Peyer's patch (tissue), 4 donors: ENCODE results near the gene POLR1A. TPM values are rescaled to one million over a fixed set of nuclear protein-coding genes. Genes with fewer than 3 reads are reported as not detected.

Experiments
- DNase-seq, 3 donors: peaks; one replicate each; pipeline ENCODE4 v3.0.0-alpha.2; 2017 to 2019
- H3K27ac ChIP-seq, 4 donors: fragments of 200-600 bp; sonication (generic); one replicate each; pipeline ENCODE4 v1.5.1; 2016 to 2019
- H3K27me3 ChIP-seq, 2 donors: fragments of 200-600 bp; sonication (generic); one replicate each; pipeline ENCODE4 v1.5.1; 2019
- H3K36me3 ChIP-seq, 3 donors: fragments of 200-600 bp; sonication (generic); one replicate each; pipeline ENCODE4 v1.5.1; 2016 to 2019
- H3K4me1 ChIP-seq, 4 donors: fragments of 200-600 bp; sonication (generic); one replicate each; pipeline ENCODE4 v1.5.1; 2016 to 2019
- H3K4me3 ChIP-seq, 4 donors: fragments of 200-600 bp; sonication (generic); 1 replicate in 3 of 4; 2 replicates in 1 of 4; pipeline ENCODE4 v1.5.1; 2016 to 2019; ENCODE audit warnings: mild to moderate bottlenecking in 1 of 4
- H3K9me3 ChIP-seq, 4 donors: fragments of 200-600 bp; sonication (generic); one replicate each; pipeline ENCODE4 v1.5.1; 2016 to 2019; ENCODE audit warnings: mild to moderate bottlenecking in 1 of 4
- CTCF ChIP-seq, 6 experiments: fragments of 450-650 bp in 4 of 6; fragments of 200-600 bp in 2 of 6; sonication (generic) in 1 of 6; IDR thresholded peaks; one replicate each; pipeline ENCODE4 v1.5.1; 2017 to 2019; ENCODE audit warnings: antibody characterized with exemption in 6 of 6, mild to moderate bottlenecking in 3 of 6, moderate library complexity in 1 of 6
- POLR2A ChIP-seq, 2 donors: fragments of 450-650 bp; IDR thresholded peaks; one replicate each; pipeline ENCODE4 v1.5.1; 2017; ENCODE audit warnings: antibody characterized with exemption in 2 of 2, mild to moderate bottlenecking in 2 of 2, moderate library complexity in 2 of 2
- total RNA-seq, 4 donors: library from RNA; depleted of rRNA; stranded (reverse); fragments of >200 nt; gene quantifications; one replicate each; pipeline ENCODE4 v1.1.0, GENCODE V29; 2016

POLR1A gene
- total RNA-seq, 4 donors from 2014 or later, result 9.1 to 27.2 (median 15.4) TPM

DNA sequence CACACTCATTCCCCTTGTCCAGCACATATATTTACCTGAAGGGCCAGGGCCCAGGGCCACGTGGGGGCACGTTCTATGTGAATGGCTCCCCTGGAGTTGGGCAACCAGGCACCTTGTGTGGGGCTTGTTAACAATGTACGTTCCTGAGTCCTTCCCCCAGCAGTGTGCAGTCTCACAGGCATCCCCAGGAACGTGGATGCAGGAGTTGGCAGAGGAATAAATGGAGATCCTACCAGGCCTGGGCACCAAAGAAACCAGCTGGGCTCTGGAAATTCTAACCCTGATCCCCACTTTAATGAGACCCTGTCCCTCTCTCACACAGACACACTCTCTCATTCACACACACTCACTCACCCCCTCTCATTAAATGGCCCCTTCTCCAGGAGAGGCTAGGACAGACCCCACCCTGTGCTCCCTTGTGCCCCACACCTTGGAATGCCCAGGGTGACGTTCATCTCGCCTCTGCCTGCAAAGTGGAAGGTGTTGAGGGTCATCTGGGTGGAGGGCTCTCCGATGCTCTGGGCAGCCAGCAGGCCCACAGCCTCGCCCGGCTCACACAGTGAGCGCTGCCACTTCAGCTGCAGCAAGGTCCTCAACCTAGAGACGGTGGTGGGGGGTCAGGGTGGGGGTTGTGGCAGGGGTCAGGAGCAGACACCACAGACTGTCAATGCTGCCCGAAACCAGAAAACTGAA lies 65.6 kb downstream of the POLR1A start:
- no peaks in the 10 kb centered on the region for H3K9me3 ChIP-seq
- peaks cover 0 to 46% (median 0%) of the 10 kb centered on the region in 3 donors for H3K36me3 ChIP-seq
- TF ChIP-seq POLR2A (IDR thresholded peaks at IDR 0.05) (no peak), CTCF (IDR thresholded peaks at IDR 0.05) (no peak)
- no peaks in the 10 kb centered on the region for H3K27me3 ChIP-seq
- peak in 2 of 3 donors; percentile 30 to 43 for DNase-seq
- H3K4me1 ChIP-seq, result peaks cover 6 to 38% (median 32%) of the 10 kb centered on the region in 4 donors
- peak overlapping the region in 3 of 4 donors; percentile 86 to 90 (median 86) for H3K27ac ChIP-seq
- no peak overlapping the region for H3K4me3 ChIP-seq

DNA sequence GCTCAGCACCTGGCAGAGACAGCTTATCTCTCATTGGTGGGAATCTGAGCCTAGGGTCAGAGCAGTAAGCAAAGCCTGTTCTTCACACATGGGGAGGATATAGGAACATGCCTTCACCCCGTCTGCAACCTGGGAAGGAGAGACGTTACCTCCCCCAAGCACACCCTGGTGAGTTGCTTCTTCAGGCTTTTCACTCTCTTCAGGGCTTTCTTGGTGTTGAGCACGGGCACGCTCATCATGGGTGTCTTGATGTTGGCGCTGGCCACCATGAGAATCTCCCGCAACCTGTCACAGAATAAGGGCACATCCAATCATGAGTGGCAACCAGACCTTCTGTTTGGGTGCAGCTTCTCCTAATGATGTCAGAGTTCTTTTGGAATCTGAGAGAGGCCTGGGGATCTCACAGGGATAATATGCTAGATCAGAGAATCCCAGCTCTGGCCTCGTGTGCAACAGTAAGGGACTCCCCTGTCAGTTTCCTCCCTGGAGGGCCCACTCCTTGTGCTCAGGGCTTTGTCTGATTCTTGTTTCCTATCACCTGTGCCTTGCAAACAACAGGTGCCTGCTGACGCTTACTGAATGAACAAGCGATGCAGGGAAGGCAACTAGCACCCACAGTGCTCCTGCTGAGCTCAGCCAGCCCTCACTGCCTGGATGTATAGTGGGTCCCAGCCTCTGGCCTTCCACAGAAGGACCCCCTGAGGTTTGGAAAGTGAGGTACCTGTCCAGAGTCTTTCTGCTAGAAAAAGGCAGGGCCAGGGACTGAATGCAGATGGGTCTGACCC lies 66.3 kb downstream of the POLR1A start:
- peak overlapping the region; percentile 77 to 90 (median 86) for H3K27ac ChIP-seq
- no peaks in the 10 kb centered on the region for H3K27me3 ChIP-seq
- peaks cover 0 to 39% (median 0%) of the 10 kb centered on the region in 3 donors for H3K36me3 ChIP-seq
- no peak overlapping the region for H3K4me3 ChIP-seq
- TF ChIP-seq CTCF (IDR thresholded peaks at IDR 0.05), result no peak
- TF ChIP-seq POLR2A (IDR thresholded peaks at IDR 0.05), result no peak
- no peaks in the 10 kb centered on the region for H3K9me3 ChIP-seq
- peaks cover 6 to 41% (median 35%) of the 10 kb centered on the region in 4 donors for H3K4me1 ChIP-seq
- peak in 2 of 3 donors; percentile 34 to 46 for DNase-seq

DNA sequence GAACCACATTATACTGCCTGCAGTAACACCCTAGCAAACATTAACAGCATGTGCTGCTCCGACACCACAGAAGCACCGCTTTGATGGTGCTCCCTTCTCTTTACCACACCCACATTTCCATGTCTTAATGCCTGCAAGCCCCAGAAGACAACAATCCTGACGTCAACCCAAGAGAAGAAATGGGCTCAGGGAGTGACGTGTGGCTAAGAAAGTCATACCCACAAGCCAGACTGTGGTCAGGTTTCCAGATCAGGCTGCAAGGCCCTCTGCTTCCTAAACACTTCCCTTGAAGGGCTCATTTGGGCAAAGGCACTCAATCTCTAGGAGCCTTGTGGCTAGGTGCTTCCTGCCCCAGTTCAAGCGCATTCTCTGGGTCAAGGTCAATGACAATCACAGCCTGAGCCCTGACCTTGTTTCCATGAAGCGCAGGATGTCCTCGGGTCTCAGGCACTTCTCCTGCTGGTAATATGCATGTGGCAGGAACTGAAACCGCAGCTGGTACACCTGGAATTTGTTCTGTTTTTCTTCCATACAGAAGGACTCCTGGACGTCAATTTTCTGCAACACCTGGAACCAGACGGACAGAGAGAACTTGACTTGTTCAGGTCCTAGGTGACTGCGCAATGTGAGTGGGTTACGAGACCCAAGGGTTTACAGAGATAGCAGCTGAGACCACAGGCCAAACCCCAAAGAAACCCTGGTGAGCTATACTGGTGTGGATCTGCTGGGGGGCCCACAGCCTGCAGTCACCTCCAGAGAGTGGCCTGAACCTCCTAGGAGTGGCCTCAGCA lies 67.2 kb downstream of the POLR1A start:
- H3K27ac ChIP-seq, result peak overlapping the region; percentile 77 to 90 (median 86)
- peak; percentile 47 to 82 (median 62) for DNase-seq
- TF ChIP-seq CTCF (IDR thresholded peaks at IDR 0.05), result no peak
- TF ChIP-seq POLR2A (IDR thresholded peaks at IDR 0.05), result no peak
- H3K36me3 ChIP-seq, result peaks cover 0 to 39% (median 0%) of the 10 kb centered on the region in 3 donors
- H3K27me3 ChIP-seq, result no peaks in the 10 kb centered on the region
- no peak overlapping the region for H3K4me3 ChIP-seq
- no peaks in the 10 kb centered on the region for H3K9me3 ChIP-seq
- peaks cover 6 to 41% (median 35%) of the 10 kb centered on the region in 4 donors for H3K4me1 ChIP-seq

DNA sequence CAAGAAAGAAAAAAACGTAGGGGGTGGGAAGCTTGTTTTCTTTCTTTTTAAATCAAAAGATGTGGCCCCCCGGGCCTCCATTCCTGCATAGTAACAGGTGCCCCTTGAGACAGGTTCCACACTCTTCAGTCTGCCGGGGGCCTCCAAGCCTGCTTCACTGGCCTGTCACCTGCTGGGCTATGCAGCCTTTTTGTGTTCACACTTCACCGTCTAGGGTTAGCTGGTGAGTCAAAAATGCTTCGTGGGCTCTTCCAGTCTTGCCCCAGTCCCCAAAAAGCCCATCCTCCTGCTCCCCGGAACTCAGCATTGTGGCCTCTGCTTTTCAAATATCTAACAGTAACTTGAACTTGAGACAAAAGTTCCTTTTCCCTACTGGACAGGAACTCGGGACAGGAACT lies 67.9 kb downstream of the POLR1A start:
- H3K27me3 ChIP-seq, result no peaks in the 10 kb centered on the region
- H3K9me3 ChIP-seq, result no peaks in the 10 kb centered on the region
- peaks cover 6 to 41% (median 35%) of the 10 kb centered on the region in 4 donors for H3K4me1 ChIP-seq
- H3K27ac ChIP-seq, result peak overlapping the region; percentile 77 to 90 (median 86)
- peaks cover 0 to 43% (median 0%) of the 10 kb centered on the region in 3 donors for H3K36me3 ChIP-seq
- H3K4me3 ChIP-seq, result no peak overlapping the region
- TF ChIP-seq CTCF (IDR thresholded peaks at IDR 0.05) (no peak), POLR2A (IDR thresholded peaks at IDR 0.05) (no peak)
- no peak for DNase-seq

- TF ChIP-seq CTCF (IDR thresholded peaks at IDR 0.05) (no peak), POLR2A (IDR thresholded peaks at IDR 0.05) (no peak)
- peak overlapping the region; percentile 77 to 90 (median 86) for H3K27ac ChIP-seq
- peak; percentile 44 to 69 (median 55) for DNase-seq
- no peaks in the 10 kb centered on the region for H3K9me3 ChIP-seq
- H3K4me3 ChIP-seq, result no peak overlapping the region
- peaks cover 6 to 41% (median 35%) of the 10 kb centered on the region in 4 donors for H3K4me1 ChIP-seq
- H3K27me3 ChIP-seq, result no peaks in the 10 kb centered on the region
- peaks cover 0 to 43% (median 0%) of the 10 kb centered on the region in 3 donors for H3K36me3 ChIP-seq
These were observed 68.4 kb downstream of the POLR1A start for GRCh38 chr2:86037141-86037794.
